ENCODE measurements around the gene NPIPB6.

- TF ChIP-seq CTCF (IDR thresholded peaks at IDR 0.05) (no peak), ZFX (IDR thresholded peaks at IDR 0.05; ENCODE audit: borderline replicate concordance) (no peak)
Measured at GRCh38 chr16:28307936-28308335, 55.4 kb downstream of the NPIPB6 start.
